CMK (cell line): ENCODE data around the gene GPX4.
A peak's percentile ranks its signal among the peaks of the same experiment; 100 is the strongest.

Source experiments
- DNase-seq: peaks from one replicate; pipeline ENCODE4 v3.0.0-alpha.2; 2010; ENCODE audit warnings: low read depth

The GPX4 gene

DNA sequence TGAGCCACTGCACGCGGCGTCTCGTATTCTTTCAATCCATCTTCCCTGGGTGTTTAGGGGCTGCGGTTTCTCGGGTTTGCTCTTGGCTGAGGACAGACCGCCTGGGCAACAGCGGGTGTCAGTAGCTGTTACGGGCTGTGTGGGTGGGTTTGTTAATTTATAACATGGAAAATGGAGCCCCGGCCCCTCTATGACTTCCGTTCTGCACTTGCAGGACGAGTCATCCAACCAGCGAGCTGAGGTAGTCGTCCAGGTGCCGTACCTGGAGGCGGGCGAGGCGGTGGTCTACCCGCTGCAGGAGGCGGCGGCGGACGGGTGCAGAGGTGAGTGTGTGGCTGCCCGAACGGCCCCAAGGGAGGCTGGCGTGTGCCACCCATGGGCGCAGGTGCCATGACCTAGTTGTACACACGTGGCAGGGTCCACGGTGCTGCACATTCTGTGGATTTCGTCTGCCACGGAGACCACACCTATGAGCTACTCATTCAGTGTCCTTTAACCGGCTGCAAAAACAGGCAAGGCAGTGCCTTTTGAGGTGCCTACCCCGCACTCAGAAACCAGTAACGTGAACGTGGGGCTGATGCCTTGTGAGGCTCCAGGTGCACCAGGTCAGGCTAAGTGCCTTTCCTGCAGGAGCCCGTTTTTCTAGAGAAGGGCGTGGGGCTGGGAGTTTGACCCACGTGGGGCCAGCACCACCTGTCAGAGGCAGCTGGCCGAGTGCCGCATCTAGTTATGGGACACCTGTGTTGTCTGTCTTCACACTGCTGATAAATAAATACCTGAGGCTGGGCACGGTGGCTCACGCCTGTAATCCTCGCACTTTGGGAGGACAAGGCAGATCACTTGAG, 19.5 kb upstream of the GPX4 start:
- no peak for DNase-seq

DNA sequence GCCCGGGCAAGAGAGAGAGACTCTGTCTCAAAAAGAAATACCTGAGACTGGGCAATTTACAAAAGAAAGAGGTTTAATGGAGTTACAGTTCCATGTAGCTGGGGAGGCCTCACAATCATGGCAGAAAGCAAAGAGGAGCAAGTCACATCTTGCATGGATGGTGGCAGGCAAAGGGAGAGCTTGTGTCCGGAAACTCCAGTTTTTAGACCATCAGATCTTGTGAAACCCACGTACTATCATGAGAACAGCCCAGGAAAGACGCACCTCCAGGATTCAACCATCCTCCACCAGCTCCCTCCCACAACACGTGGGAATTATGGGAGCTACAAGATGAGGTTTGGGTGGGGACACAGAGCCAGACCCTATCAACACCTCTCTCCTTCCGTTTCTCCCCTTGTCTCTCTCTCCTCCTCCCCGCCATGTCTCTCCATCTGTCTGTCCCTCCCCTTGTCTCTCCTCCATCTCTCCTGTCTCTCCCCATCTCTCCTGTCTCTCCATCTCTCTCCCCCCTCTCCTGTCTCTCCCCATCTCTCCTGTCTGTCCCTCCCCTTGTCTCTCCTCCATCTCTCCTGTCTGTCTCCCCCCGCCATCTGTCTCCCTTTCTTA, 18.6 kb upstream of the GPX4 start:
- DNase-seq = no peak

DNA sequence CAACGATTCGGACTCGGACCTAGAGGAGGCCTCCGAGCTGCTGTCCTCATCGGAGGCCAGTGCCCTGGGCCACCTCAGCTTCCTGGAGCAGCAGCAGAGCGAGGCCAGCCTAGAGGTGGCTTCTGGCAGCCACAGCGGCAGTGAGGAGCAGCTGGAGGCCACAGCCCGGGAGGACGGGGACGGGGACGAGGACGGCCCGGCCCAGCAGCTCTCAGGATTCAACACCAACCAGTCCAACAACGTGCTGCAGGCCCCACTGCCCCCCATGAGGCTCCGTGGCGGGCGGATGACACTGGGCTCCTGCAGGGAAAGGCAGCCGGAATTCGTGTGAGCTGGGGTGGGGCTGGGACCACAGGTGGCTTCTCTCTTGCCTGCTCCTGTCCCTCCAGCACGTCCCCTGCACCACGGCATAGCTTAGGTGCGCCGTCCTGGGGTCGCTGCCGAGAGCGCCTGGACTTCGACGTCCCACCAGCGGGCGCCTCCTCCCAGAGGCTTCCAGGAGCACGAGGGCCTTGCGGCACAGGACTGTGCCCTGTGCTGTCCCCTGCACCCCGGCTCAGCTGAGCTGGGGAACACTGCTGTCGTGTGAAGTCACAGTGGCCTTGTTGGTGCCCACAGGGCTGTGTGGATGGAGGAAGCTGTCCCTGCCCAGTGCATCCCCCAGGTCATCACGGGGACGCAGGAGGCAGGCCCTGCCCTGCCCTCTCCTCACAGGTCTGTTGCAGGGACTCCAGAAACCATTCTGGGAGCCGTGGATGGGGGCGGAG, 17.9 kb upstream of the GPX4 start:
- DNase-seq = no peak

DNA sequence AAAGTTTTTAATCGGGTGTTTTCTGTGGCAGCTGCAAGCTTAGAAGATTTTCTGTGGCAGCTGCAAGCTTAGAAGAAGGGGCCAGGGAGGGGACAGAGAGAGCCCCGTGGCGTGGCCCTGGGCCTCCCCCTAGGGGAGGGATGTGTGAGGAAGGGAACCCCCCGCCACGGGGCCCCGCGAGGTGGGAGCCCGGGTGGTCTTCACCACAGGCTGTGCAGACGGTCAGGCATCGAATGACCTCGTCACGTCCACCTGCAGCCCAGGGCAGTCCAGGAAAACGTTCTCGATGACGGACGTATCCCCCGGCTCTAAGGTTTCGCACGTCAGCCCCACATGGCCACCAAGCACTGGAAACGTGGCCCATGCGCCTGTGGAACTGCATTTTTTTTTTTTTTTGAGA, 17.2 kb upstream of the GPX4 start:
- no peak for DNase-seq

DNA sequence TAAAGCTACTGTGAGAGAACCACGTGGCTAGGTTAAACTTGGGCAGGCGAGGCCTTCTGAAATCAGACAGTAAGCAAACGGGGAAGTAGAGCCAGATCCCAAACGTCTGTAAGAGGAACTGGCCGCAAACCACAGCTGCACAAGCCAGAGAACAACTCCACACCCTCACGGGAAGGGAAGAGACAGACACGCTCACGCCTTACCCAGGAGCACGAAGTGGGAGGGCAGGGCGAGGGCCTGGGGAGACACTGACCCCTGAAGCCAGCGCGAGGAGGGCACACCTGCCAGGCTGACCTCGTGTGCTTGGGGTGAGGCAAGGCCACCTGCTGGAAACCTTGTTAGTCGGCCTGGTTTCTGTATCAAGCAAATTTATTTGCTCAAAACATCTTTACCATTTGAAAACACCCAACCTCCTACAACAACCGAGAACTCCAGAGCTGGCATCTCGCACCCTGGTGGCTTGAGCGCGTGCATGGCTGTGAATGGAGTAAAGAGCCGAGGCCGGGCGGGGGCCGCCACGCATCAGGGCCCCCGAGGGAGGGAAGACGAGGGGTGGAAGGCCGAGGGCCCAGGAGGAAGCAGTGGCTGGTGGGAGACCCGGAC, 15.9 kb upstream of the GPX4 start:
- DNase-seq = no peak

DNA sequence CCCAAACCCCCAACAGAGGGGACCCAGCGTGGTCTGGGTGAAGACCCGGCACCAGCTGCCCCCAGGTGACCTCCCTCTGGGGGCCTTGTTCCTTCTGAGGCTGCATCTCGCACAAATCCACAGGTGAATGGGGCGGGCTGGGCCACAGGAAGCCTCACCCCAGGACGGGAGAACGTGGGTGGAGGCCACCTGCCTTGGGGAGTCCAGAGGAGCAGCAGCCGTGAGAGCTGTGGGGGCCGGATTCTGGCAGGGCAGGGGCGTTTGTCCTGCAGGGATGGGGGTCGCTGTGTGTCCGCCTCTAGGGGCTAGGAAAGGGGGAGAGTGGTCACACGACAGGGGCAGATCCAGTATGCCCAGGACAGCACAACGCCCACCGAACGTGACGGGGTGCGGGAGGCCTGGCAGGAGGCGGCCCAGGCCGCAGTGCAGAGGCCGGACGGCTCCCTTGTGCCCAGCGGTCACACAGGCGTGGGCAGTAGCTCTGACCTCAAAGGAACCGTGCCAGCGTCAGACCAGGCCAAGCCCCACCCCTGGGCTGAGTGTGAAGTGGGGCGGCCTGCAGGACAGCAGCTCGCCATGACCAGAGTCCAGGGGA, 15.3 kb upstream of the GPX4 start:
- no peak for DNase-seq

DNA sequence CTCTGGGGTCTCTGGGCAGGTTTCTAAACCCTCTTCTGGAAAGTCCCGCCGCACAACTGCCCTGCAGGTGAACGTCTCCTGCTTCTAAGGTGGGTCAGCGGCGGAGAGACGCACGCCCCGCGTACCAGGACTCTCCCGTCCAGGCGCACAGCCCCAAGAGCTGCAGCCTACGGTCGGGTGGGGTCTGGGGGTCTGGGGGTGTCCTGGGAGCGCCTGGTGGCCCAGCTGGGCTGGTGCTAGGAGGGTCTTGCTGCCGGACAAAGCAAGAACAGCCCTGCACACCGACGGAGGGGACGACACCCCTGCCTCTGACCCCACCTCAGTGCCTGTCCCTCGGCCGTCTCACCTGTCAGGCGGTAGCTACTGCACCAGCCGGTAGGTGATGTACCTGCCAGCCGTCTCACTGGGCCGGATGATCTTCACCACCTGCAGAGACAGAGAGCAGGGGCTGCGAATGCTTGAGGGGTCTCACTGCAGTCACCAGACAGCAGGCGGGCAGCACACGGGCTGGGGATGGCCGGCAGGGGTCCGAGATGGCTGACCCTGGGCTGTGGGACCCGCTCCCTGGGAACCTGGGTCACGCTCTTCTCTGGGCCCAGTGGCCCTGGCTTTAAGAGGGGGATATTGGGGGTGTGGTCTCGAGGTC, 14.5 kb upstream of the GPX4 start:
- no peak for DNase-seq

DNA sequence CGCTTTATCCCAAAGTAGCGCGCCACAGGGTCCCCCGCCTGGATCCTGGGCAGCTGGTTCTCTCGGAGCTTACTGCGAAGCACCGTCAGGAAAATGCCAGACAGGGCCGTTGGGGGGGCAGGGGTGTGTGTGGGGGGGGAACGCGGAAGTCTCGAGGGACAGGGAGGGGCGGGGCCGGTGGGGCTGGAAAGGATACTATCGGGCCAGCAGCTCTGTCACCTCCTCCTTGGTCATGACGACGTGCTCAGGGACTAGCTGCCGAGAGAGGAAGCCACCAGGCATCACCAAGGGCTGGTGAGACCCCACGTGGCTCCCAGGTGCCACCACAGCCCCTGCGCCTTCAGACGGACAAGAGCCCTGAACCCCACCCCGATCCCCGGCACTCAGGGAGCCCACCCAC, 13.9 kb upstream of the GPX4 start:
- DNase-seq = no peak

DNA sequence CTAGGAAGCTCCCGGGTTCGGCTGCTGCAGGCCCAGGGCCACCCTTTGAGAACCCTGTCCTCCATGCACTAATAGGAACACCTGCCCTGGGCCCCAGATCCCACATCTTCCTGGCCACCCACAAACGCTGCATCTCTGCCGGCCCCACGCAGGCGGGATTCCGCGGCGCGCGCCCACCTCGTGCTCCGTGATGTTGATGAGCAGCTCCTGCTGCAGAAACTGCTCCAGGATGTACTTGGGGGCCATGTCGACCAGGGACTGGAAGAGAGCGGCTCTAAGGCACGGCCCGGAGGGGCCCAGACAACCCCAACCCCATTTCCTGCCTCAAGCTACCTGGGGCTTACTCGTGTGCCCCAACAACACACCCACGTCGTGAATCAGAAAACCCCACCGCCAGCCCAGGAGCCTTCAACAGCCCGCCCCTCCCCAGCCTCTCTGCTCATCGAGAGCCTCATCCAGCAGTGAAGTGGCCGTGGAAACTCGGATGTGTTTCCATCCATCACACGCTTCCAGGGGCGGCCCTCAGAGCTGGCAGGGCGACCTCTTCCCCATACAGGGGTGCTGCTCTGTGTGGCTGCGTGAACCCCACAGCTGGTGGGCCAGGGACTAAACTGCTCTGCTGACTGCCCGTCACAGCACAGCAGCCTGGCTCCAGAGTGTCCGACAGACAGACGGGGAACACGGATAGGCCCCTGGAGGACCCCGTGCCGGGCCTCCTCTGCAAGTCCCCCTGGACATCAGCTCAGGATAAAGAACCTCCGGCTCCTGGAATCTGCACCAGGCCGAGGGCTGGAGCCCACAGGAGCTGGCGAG, 12.9 kb upstream of the GPX4 start:
- no peak for DNase-seq

DNA sequence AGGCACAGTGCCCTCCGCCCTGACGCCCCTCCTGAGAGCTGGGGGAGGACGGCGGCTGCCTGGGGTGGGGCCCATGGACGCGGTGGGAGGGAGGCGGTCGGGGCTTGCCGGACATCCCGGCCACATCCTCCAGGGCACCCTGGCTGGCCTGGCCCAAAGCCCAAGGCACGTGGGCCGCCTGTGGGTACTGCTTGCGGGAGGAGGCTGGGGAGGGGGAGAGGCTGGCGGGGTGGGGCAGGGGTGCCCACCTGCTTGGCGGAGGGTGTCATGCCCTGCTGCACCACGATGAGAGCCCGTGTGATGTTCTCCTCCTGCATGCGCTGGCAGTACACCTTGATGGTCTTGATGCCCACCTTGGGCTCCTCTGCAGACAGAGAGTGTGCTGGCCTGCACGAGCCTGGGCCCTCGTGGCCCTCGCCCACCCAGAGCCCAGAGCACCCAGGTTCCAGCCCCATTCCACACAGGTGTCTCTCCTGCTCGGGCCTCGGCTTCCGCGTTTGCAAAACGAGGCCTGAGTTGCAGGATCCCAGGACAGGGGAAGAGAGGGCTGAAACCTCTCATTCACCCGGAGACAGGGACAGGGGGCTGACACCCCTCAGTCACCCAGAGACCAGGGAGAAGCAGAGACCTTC, 12.1 kb upstream of the GPX4 start:
- DNase-seq = no peak

DNA sequence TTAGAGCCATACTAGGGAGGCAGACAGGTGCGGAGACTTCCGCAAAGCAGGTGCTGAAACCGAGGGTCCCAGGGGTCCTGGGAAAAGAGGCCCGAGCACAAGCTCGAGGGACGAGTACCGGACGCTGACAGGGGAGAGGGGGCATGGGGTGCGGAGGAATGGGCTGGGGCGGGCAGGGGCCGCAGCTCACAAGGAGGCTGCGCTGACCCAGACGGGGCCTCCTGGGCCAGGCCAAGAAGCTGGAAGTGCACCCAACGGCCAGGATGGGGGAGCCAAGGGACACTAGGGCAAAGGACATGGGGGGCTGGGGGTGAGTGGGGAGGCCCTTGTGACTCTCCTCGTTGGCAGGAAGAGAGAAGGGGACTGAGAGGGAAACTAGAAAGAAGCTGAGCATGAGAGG, 10.5 kb upstream of the GPX4 start:
- DNase-seq = no peak

DNA sequence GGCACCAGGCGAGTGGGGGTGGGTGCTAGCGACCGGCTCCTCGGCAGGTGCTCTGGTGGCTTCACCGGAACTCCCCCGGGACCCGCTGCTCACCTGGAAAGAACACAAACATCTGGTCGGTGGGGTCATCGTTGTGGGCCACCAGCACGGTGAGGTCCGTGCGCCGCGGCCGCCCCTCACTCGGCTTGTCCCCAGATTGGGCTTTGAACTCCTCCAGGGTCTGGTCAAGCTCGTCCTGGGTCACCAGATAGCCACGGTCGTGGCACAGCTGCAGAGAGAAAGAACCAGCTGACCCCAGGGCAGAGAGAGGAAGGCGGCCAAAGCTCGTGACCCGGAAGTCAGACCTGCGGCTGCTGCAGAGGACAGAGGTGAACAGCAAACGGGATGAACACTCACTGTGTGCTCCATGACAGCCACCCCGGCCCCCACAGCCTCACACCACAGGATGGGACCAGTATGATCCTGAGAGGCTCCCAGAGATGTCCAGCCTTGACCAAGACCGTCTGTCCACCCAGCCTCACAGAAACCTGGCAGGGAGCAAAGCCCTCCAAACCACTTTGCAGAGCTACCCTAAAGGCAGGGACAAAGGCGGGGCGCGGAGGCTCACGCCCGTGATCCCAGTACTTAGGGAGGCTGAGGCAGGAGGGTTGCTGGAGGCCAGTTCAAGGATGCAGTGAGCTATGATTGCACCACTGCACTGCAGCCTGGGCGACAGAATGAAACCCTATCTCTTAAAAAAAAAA, 9.8 kb upstream of the GPX4 start:
- DNase-seq = no peak

DNA sequence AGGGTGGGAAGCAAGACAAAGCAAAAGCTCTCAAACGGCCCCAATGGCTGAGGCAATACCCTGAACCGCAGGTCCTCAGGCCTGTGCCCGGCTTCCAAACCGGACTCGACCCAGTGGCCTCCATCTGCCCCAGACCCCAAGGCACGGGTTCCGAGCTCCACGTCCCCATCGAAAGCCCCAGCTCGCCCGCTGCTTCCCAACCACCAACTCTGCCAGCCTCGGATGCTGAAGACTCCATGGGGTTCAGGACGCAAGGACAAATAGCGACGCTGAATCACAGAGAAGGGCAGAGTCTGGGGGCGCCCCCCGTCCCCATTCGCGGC, 9.2 kb upstream of the GPX4 start:
- DNase-seq = no peak

DNA sequence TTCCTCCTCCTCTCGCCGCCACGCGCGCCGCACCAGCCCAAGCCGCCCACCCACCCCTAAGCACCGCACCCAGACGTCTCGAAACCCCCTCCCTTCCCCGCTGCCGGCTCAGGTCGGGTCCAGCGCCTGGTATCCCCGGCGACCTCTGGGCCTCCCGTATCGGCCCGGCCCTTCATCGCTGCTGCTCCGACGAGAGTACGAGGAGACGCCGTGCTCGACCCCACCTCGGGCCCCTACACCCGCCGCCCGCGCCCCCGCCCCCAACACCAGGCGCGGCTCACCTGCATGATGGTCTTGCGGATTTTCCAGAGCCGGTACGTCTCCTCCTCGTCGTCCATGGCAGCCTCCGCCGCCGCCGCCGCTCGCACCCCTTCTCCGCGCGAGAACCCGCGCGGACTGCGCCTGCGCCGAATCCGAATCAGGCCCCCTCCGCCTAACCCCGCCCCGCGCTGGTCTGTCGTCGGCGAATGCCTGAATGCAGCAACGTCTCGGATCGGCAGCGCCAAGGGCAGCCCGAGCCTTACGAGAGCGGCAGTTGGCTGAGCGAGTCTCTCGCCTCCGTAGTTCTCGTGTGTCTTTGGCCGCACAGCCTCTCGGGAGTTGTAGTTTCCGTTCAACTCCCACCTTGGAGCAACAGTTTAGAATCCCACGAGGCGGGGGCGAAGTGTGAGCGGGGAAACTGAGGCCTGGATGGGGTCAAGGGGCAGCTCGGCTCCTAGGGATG, 8.7 kb upstream of the GPX4 start, which contains the start of gene POLR2E:
POLR2E (minus strand) TSS at position 398 of the 724 bp plus-strand sequence; CDS start at position 338, 60 bp downstream.
- peak; percentile 94 for DNase-seq

DNA sequence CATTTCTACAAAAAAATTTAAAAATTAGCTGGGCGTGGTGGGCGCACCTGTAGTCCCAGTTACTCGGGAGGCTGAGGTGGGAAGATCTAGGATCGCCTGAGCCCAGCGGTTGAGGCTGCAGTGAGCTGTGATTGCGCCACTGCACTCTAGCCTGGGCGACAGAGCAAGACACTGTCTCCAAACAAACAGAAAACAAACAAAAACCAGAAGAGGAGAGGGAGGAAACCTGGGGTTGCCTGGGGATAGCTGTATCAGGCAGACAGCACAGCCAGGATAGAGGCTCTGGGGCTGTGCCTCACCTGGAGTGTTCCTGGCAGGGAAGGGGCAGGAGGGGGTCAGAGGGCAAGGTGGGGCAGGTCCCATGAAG, 6.0 kb upstream of the GPX4 start:
- DNase-seq = no peak

DNA sequence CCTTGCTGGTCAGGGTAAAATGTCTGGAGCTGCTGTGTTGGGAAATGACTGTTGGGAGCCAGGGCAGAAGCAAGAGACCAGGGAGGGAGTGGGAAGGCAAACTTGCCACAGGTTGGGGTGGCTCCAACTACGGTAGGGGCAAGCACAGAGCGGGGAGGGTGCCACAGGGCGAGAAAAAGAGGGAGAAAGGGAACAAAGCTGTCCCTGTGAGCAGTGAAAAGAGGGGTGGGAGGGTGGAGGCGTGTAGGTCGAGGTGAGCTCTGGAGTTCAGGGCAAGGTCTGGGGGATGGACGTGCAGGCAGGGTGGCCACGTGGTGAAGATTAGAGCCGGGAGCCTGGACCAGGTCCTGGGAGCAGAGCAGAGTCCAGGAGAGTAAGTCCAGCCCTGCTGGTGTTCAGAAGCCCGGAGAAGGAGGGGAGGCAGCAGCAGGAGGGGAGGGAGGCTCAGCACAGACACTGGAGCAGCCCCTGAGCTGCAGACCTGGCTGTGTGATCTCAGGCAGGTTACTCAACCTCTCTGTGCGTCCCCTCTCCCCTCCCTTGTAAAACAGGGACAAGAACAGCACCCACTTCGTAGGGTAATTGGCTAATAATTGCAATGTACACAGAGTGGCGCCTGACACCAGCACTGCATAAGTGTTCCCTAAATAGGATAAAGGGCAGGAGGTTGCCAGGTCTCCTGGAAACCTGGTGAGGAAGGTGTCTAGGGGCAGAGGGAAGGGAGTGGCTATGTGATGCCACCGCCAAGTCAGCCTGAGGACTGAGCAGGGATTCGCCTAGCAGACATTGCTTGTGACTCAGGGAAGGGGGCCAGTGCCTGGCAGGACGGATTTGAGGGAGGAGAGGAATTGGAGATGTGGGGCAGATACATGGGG, 5.4 kb upstream of the GPX4 start:
- DNase-seq = no peak

DNA sequence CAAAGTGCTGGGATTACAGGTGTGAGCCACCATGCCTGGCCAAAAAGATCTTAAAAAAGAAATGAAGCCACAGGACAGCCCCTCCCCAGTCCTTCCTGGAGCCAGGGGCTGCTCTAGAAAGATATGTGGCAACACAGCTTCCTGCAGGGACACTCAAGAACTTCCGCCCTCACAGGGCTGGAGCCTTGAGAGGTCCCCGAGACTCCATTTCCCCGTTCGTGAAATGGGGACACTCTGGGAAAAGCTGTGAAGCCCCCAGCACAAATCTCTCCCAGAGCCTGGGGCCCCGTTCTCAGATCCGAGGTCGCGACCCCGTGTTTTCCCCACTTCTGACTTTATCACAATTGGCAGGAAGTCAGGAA, 2.5 kb upstream of the GPX4 start:
- no peak for DNase-seq
